Measurements from ENCODE around the gene APOL5.
"Not testable (repeated sequence)": the region's sequence is repeated elsewhere in the genome, so short reads cannot be mapped to it uniquely, and the experiment has no call there.

The APOL5 gene

DNA sequence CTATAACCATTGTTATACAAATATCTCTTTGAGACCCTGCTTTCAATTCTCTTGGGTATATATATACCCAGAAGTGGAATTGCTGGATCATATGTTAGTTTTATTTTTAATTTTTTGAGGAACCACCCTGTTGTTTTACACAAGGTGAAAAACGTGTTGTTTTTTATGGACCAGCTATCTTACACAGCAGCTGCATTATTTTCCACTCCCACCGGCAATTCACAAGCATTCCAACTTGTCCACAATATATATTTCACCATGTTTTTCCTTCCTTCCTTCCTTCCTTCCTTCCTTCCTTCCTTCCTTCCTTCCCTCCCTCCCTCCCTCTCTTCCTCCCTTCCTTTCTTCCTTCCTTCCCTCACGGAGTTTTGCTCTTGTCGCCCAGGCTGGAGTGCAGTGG is 6.3 kb upstream of the APOL5 start:
- DNase-seq (ENCODE audit: low spot score), result no peak

DNA sequence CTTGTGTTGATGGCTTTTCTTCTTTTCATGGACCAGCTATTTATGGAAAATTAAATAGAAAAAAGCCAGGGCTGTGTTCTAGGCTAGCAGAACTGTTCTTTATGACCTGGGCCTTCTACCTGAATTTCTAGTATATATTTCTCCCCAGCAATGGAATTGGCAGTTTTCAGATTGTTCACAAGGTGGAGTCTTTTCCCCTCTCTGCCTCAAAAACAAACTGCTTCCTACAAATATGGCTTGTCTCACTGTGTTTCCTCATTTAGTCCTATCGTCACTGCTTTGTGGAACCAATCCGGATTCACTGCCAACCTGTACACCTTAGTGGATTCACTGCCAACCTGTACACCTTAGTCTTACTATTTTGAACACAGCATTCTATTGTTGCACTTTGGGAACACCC is 5.0 kb upstream of the APOL5 start:
- no peak for DNase-seq (ENCODE audit: low spot score)

DNA sequence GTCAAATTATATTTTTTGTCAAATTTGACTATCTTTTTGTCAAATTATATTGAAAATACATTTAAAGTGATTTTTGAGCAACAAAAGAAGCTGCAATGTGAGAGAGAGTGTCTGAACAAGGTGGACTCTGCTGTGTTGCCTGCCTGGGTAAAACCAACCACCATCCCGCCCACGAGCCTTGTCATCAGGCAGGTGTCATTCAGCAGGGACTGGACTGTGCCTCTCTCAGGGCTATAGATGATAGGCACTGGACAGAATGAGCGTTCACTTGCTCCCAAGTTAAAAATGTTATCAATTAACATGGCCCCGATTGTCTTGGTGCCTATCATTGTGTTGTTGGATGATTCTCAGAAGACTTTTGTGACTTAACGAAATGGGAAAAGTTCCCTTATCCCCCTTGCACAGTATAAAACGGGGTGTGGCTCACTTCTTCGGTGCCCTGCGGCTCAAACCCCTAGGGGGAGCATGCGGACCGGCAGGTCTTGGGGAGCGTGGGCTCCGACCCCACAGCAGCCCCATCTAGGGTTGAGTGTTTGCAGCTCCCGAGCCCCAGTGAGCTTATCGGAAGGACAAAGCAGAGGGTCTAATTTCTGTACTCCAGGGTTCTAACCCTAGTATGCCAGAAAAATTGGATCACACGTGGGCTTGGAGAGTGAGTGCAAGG is 1.7 kb downstream of the APOL5 start:
- DNase-seq (ENCODE audit: low spot score), result no peak

DNA sequence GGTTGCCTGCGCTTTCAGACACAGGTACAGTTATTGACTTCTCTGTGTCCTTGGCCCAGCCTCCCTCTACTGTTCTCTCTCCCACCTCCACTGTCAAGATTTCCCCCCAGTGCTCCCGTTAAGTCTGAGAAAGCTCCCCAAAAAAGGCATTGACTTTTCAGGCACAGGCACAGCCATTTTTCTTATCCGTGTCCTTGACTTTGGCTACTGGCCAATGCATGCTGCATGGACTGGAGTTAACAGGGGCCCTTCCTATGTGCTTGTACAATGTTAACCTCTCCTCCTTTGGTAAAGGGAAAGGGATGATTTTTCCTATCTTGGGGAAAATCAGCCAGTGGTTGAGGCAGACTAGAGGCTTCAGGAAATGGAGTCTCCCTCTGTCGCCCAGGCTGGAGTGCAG is 4.3 kb downstream of the APOL5 start:
- no peak for DNase-seq (ENCODE audit: low spot score)

DNA sequence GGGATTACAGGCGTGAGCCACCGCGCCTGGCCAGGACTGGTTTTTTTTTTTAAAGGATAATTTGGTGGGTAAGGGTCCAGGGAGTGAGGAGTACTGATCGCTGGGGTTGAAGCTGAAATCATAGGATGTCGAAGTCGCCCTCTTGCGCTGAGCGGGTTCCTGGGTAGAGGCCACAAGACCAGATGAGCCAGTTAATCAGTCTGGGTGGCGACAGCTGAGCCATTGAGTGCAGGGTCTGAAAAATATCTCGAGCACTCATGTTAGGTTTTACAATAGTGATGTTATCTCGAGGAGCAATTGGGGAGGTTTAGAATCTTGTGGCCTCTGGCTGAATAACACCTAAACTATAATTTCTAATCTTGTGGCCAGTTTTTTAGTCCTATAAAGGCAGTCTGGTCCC is 7.8 kb downstream of the APOL5 start:
- DNase-seq (ENCODE audit: low spot score), result no peak

DNA sequence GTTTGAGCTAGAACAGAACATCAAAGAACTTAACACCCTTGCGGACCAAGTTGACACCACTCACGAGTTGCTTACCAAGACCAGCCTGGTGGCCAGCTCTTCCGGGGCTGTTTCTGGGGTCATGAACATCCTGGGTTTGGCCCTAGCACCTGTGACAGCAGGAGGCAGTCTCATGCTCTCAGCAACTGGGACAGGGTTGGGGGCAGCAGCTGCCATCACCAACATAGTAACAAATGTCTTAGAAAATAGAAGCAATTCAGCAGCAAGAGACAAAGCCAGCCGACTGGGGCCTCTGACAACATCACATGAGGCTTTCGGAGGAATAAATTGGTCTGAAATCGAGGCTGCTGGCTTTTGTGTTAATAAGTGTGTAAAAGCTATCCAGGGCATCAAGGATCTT is 8.7 kb downstream of the APOL5 start:
- DNase-seq (ENCODE audit: low spot score), result no peak

DNA sequence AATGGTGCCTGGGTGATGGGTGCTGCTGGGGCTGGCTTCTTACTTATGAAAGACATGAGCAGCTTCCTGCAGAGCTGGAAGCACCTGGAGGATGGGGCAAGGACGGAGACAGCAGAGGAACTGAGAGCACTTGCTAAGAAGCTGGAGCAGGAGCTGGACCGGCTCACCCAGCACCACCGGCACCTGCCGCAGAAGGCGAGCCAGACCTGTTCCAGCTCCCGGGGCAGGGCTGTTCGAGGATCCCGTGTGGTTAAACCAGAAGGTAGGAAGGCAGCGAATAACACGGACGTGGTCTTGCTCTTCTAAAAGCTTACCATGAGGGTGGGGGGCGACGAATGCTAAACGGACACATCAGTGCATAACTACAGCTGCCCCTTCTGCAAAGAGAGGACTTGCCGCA is 9.3 kb downstream of the APOL5 start:
- no peak for DNase-seq (ENCODE audit: low spot score)

DNA sequence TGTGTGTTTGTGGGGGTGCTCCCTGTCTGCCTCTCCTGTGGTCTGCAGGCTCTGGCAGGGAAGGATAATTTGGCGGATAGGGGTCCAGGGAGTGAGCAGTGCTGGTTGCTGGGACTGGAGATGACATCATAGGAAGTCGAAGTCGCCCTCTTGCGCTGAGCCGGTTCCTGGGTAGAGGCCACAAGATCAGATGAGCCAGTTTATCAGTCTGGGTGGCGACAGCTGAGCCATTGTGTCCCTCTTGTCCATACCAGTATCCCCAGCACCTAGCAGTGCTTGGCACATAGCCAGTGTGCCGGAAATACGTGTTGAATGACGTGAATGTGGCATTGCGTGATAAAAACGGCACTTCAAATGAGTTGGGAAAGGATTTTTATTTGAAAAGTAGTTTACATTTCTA is 9.8 kb downstream of the APOL5 start:
- no peak for DNase-seq (ENCODE audit: low spot score)

DNA sequence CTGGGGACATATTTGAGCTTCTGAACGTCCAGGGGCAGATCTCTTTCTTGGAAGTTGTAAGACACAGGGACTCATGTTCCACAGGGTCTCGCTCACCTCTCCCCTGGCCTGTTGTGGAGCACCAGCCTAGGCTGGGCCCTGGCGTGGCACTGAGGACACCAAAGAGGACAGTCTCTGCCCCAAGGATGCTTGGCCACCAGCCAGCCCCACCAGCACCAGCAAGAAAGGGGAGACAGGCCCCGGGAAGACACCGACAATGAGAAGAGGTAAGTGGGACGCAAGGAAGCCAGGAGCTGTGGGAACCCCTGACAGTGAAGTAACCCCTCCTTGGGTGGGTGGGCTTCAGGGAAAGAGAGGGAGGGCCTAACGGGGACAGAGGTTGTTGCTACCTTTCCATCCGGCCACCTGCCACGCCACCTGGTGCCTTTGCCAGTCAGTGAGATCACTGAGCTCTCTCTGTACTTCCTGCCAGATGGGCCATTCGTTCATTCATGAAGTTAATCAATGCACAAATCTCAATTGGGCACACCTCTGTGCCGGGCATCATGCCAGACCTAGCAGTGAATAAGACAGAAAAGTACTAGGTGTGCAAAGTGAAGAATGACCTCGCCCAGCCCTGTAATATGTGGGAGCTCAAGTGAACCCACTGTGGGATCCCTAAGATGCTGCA is 11.1 kb downstream of the APOL5 start:
- DNase-seq (ENCODE audit: low spot score), result no peak

DNA sequence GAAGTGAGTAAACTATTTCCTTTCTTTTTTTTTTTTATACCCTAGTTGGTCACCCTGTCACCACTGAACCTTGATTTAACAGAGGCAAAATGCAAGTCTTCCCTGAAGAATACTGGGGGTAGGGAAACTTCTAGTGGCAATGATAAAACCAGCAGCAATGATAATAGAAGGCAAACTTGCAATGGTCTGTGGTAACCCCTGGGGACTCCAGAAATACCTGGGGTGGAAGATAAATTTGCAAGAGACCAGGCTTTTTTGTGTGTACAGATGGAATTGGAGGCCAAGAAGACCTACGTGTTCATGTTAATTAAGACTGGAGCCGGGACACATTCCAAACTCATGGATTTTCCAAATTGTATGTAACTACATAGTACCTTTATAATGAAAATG is 11.6 kb downstream of the APOL5 start:
- DNase-seq (ENCODE audit: low spot score), result no peak

DNA sequence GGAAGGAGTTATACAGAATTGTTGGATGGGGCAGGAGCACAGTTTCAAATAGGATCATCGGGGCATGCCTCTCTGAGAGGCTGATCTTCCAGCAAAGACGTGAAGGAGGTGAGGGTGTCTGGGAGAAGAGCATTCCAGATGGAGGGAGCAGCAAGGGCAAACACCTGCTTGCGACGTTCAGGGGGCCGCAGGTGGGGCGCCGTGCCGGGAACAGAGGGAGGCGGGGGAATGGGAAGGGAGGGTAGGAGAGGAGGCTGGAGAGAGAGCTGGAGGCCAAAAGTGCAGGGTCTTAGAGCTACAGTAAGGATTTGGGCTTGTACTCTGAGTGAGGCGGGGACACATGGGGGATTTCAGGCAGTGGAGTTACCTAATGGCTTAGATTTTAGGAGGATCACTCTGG is 13.6 kb downstream of the APOL5 start:
- DNase-seq (ENCODE audit: low spot score), result no peak

DNA sequence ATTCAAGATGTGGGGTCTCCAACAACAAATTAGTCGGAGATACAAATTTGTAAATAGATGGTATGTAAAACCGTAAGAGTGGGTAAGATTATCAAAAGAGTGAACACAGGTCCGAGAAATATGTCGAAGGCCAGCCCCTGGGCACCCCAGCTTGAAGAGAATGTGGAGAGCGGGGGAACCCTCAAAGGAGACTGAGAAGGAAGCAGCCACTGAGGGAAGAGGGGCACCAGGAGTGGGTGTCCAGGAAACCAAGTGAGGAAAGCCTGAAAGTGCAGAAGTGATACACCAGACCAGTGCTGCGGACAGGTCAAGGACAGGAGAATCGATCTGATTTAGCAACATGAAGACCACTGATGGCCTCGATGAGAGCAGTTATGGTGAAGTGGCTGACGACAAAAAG is 14.4 kb downstream of the APOL5 start:
- no peak for DNase-seq (ENCODE audit: low spot score)

DNA sequence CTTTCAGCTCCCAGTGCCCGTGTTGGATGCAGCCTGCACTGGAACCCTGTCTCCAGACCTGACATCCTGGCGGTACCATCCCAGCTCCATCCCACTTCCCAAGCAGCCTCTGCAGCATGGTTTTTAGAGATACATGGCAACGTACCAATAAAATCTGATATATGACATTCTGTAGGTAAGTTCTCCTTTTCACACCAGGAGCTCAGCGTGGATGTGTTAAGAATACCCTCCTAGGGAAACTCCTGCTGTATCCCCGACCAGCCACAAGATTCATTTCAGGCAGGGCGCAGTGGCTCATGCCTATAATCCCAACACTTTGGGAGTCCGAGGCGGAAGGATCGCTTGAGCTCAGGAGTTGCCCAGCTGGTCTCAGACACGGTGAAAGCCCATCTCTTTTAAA is 15.4 kb downstream of the APOL5 start:
- DNase-seq (ENCODE audit: low spot score), result no peak

DNA sequence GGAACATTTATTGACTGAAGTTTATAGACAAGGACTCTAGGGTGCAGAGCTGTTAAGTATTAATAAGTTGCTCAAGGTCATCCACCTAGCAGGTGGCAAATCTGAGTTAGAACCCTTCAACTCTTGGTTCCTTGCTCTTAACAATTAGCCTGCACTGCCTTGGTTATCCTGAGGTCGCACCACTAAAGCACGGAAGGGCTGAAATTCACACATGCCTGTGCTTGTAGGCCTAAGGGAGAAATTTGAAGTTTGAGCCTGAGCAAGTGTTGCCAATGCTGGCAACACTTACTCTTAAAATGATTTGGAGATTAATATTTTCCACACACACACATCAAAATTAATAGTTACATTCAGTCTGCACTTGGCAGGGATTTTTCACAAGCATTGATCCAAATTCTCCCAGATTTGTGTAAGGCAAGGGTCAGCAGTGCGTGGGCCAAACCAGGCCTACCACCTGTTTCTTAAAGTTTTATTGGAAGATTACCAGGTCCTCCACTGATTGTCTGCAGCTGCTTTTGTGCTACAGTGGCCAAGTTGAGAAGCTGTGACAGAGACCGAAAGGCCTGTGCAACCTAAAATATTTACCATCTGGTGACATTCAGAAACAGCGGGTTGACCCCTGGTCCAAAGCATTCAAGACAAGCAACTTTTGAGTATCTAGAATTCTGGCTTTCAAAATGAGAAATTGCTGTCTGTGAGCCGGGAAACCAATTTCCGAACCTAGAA is 16.3 kb downstream of the APOL5 start:
- no peak for DNase-seq (ENCODE audit: low spot score)

DNA sequence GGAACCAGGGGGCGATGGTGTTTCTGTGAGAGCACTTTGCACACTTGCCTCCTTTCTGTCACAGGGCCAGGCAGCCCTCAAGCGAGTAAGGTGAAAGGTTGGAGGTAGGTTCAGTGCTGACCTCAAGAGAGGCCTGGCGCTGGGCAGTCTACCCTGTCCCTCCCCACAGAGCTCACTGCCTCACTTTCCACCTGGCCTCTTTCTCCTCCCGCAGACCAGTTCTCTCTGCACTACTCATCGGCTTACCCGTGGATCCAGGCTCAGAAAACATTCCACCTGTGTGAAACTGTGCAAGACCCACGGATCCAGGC is 16.8 kb downstream of the APOL5 start:
- no peak for DNase-seq (ENCODE audit: low spot score)

DNA sequence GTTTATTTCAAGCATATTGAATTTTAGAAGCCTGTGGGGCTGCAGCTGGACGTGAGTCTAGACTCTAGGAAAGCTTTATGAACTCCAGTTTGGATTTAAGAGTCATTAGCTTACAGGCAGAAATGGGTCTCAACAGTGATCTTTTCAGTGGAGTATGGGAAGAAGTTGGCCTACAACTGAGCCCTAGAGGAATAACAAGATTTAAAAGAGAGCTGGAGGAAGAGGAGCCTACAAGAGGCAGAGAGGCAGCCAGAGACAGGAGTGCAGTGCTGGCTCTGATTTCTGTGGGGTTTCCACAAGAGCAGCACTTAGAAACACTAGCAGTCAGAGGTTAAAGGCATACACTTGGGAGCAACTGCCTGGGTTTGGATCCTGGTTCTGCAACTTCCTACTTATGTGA is 17.9 kb downstream of the APOL5 start:
- no peak for DNase-seq (ENCODE audit: low spot score)

DNA sequence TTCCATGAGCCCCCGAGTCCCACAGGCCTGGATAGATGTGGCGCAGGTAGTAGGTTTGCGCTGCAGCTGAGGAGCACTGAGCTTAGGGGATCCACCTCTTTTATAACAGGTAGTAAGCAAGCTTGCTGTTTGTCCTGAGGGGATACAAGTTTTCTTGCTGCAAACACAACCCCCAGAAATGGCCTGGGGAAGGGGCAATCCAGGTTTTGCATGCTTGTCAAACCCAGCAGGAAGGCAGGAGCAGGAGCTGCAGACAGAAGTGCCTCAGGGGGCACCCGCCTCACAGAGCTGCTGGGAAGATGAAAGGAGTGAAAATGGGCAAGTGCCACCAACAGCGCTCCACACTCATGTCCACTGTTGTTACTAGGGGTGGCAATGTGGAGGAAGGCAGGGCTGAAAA is 18.5 kb downstream of the APOL5 start:
- DNase-seq (ENCODE audit: low spot score), result no peak

DNA sequence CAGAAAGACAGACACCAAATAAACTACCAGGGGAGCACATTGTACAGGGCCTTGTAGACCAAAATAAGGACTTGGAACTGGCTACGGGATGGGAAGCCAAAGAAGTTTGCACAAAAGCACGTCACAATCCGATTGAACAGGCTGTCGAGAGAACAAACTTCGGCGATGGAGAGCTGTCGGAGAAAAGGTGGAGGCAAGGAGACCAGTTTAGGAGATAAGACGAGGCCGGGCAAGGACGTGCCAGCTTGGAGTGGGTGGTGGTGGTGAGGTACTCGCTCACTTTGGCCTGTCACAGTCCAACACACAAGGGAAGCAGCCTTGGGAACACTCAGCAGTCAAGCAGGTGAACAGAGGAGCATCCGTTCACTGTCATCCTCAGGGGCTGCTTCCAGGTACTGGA is 19.0 kb downstream of the APOL5 start:
- DNase-seq (ENCODE audit: low spot score), result no peak

DNA sequence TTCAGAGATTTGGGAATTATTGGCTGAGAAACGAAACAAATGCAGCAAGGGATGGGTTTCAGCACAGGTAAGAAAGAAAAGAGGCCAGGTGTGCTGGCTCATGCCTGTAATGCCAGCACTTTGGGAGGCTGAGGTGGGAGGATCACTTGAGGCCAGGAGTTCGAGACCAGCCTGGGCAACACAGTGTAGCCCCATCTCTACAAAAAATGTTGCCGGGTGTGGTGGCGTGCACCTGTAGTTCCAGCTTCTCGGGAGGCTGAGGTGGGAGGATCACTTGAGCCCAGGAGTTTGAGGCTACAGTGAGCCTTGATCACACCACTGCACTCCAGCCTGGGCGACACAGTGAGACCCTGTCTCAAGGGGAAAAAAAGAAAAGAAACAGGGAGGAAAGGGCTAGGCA is 20.2 kb downstream of the APOL5 start:
- not testable (repeated sequence) for DNase-seq (ENCODE audit: low spot score)

DNA sequence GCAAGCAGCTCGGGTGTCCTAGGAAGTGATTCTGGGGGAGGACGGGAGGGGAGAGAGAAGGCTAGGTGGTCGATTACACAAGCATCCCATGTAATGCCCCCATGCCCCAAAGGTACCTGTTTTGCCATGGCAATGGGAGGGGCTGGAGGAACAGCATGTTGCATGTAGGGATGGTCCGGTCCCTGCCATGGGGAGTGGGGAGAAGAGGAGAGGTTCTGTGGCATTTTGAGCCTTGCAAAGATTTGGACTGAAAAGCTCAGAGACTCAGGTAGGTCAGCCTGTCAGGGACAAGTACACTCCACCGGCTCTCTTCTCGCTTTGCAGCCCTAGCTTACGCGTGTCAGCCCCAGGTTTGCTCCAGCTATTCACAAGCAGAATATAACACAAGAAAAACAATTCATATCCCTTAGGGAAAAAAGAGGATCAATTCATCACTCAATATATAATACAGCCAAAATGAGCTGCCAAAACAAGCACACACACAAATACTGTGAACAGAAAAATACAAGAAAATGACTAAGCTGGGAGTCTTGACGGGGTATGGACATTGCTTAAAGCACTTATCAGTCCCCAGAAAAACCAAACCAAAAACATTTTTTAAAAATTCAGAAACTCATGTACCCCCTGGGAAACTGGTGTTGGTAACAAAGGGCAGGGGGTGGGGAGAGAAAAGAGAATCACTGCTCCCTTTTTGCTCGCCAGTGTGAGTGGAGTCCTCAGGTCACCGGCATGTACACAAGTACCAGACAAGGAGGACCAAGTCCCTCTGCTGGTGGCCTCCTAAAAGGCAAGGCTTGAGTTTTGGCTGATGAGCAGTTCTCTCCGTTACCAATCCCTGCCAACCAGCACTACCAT is 21.6 kb downstream of the APOL5 start:
- no peak for DNase-seq (ENCODE audit: low spot score)

DNA sequence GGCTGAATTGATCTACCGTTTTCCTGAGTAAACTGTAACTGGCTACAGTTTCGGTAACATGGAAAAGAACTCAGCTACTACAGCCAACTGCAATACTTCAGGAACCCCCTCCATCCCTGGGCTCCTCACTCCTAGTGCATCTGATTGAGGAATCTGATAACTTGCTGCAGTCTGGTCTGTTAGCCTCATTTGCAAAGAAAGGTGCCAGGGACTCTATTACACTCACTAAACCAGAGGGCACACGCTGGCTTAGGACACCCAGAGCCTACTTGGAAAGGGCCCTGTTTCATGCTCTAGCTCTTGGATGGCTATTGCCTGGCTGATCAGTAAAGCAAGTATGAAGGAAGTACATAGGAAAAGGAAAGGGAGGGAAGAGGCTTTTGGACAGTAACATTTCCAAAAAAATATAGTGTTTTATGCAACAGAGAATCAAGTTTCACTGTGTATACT is 22.3 kb downstream of the APOL5 start:
- no peak for DNase-seq (ENCODE audit: low spot score)

DNA sequence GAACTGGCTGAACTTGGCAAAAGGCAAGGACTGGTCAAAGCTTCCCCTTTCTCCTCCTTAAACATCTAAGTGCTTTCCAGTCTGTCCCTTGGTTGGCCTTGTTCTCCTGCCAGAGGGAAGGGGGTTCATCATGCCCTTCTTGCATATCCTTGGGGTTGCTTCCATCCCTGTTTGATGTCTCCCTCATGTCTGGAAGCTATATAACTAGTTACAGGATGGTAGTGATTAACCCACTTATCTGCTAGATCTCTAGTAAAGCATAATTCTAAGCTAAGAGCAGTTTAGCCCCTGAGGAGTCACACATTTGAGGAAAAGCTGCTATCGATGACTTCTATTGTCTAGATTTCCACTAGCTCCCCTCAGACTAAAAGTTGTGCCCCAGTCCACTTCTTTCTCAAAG is 22.9 kb downstream of the APOL5 start:
- DNase-seq (ENCODE audit: low spot score), result no peak

Measured in hepatic stellate cell (primary cell).